Measurements from ENCODE around the gene CLSTN2.

- TF ChIP-seq FOXA1 (IDR thresholded peaks at IDR 0.05) (no peak), ELF4 (IDR thresholded peaks at IDR 0.05) (no peak)
Measured at GRCh38 chr3:140147965-140148490, 213.0 kb downstream of the CLSTN2 start.

Measured in HEK293T (cell line).